Left ventricle myocardium inferior (tissue), 1 donor: ENCODE measurements around the gene PADI6. TPM values are rescaled to one million over a fixed set of nuclear protein-coding genes. Genes with fewer than 3 reads are reported as not detected.

ENCODE experiments used
- DNase-seq: peaks from one replicate; pipeline ENCODE4 v3.0.0-alpha.2; 2020
- H3K27ac ChIP-seq: fragments of 200-600 bp; replicated peaks from 2 replicates; pipeline ENCODE4 v1.8.0; 2021
- H3K27me3 ChIP-seq: fragments of 200-600 bp; 2 replicates; pipeline ENCODE4 v1.8.0; 2021; ENCODE audit warnings: low read depth
- H3K36me3 ChIP-seq: fragments of 200-600 bp; 2 replicates; pipeline ENCODE4 v1.8.0; 2021
- H3K4me1 ChIP-seq: fragments of 200-600 bp; 2 replicates; pipeline ENCODE4 v1.8.0; 2021
- H3K4me3 ChIP-seq: fragments of 200-600 bp; 2 replicates; pipeline ENCODE4 v1.8.0; 2021; ENCODE audit warnings: mild to moderate bottlenecking, moderate library complexity
- H3K9me3 ChIP-seq: fragments of 200-600 bp; replicated peaks from 2 replicates; pipeline ENCODE4 v1.8.0; 2021
- intact Hi-C: fragments of 100-400 bp; cut with micrococcal nuclease; formaldehyde crosslinking; loops from one replicate; pipeline ENCODE4 v1.11.0; 2022
- total RNA-seq: library from RNA; stranded (reverse); fragmentation: NEBNext Ultra II Directional; extraction: Animal tissue kit (Norgen Biotek cat#: 25700); gene quantifications from one replicate; pipeline ENCODE4 v1.2.1, GENCODE V29; 2021
- TF ChIP-seq, protein P1 (sequence below): fragments of 200-600 bp; IDR thresholded peaks from 2 replicates; pipeline ENCODE4 v1.8.0; 2021; ENCODE audit warnings: antibody characterized with exemption, mild to moderate bottlenecking, borderline replicate concordance
- donor health status: DM: no; HTN: yes; CAD: no; lungs with severe emphysema.

The PADI6 gene
- total RNA-seq, 1 donor from 2014 or later: not detected

DNA sequence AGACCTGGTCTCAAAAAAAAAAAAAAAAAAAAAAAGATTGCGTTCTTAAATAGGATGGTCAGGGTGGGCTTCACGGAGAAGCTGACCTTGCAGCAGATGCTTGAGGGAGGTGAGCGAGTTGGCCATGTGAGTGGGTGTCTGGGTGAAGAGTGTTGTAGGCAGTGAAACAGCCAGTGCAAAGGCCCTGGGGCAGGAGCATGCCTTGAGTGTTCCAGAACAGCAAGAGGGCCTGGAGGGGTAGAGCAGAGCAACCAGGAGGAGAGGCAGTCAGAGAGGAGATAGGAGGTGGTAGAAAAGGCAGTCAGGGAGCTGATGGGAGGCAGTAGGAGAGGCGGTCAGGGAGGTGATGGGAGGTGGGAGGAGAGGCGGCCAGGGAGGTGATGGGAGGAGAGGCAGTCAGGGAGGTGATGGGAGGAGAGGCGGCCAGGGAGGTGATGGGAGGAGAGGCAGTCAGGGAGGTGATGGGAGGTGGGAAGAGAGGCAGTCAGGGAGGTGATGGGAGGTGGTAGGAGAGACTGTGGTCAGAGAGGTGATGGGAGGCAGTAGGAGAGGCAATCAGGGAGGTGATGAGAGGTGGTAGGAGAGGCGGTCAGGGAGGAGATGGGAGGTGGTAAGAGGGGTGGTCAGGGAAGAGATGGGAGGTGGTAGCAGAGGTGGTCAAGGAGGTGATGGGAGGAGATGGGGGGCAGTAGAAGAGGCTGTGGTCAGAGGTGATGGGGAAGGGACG is 20.2 kb upstream of the PADI6 start:
- TF ChIP-seq, protein P1, sequence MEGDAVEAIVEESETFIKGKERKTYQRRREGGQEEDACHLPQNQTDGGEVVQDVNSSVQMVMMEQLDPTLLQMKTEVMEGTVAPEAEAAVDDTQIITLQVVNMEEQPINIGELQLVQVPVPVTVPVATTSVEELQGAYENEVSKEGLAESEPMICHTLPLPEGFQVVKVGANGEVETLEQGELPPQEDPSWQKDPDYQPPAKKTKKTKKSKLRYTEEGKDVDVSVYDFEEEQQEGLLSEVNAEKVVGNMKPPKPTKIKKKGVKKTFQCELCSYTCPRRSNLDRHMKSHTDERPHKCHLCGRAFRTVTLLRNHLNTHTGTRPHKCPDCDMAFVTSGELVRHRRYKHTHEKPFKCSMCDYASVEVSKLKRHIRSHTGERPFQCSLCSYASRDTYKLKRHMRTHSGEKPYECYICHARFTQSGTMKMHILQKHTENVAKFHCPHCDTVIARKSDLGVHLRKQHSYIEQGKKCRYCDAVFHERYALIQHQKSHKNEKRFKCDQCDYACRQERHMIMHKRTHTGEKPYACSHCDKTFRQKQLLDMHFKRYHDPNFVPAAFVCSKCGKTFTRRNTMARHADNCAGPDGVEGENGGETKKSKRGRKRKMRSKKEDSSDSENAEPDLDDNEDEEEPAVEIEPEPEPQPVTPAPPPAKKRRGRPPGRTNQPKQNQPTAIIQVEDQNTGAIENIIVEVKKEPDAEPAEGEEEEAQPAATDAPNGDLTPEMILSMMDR: no peak
- Histone ChIP-seq H3K4me1 (no peaks in the 10 kb centered on the region), H3K36me3 (no peaks in the 10 kb centered on the region), H3K4me3 (no peak overlapping the region), H3K27me3 (peaks cover 96% of the 10 kb centered on the region), H3K27ac (no peak overlapping the region), H3K9me3 (no peaks in the 10 kb centered on the region)
- intact Hi-C loops: no loop called here
- DNase-seq: no peak

- no peak overlapping the region for H3K27ac ChIP-seq
- no peaks in the 10 kb centered on the region for H3K4me1 ChIP-seq
- no peak overlapping the region for H3K4me3 ChIP-seq
- TF ChIP-seq, protein P1: no peak
- H3K27me3 ChIP-seq: peaks cover 96% of the 10 kb centered on the region
- H3K9me3 ChIP-seq: no peaks in the 10 kb centered on the region
- no peaks in the 10 kb centered on the region for H3K36me3 ChIP-seq
- intact Hi-C loops: no loop called here
- DNase-seq: no peak
These were observed 19.5 kb upstream of the PADI6 start for GRCh38 chr1:17352419-17352909.

DNA sequence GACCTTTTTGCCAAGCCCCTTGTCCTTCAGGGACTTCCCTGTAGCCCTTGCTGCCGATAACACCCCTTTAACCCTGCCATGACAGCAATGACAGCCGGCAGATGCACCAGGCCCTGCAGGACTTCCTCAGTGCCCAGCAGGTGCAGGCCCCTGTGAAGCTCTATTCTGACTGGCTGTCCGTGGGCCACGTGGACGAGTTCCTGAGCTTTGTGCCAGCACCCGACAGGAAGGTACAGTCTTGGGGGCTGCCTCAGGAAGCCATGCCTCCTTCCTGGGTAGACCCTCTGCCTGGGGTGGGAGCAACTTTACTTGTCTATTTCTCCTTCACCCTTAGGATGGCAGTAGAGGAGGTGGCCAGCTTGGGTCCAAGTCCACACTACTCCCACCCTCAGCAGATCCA is 16.1 kb upstream of the PADI6 start:
- H3K4me3 ChIP-seq: no peak overlapping the region
- no peaks in the 10 kb centered on the region for H3K36me3 ChIP-seq
- H3K27me3 ChIP-seq: peaks cover 79% of the 10 kb centered on the region
- no peaks in the 10 kb centered on the region for H3K4me1 ChIP-seq
- intact Hi-C loops: no loop called here
- H3K27ac ChIP-seq: no peak overlapping the region
- no peaks in the 10 kb centered on the region for H3K9me3 ChIP-seq
- no peak for DNase-seq
- TF ChIP-seq, protein P1: no peak

- Histone ChIP-seq H3K27me3 (peaks cover 79% of the 10 kb centered on the region), H3K4me1 (no peaks in the 10 kb centered on the region), H3K36me3 (no peaks in the 10 kb centered on the region), H3K4me3 (no peak overlapping the region), H3K9me3 (no peaks in the 10 kb centered on the region), H3K27ac (no peak overlapping the region)
- intact Hi-C loops: no loop called here
- no peak for DNase-seq
- TF ChIP-seq, protein P1: no peak
These were observed 15.5 kb upstream of the PADI6 start for GRCh38 chr1:17356387-17357026.

DNA sequence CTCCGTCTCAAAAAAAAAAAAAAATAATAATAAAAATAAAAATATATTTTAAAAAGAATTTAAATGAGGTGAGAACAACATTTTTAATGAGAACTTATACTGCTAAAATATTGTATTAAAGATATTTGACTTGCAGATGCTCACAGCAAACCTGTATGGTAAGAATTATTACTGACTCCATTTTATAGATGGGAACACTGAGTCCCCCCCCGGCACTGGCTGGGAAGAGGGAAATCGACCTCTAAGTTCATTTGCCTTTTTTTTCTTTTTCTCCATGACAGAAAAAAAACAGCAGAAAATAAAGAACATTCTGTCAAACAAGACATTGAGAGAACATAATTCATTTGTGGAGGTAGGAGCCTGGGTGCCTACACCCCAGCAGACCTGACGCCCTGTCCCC is 13.4 kb upstream of the PADI6 start:
- intact Hi-C loops: no loop called here
- DNase-seq: no peak
- Histone ChIP-seq H3K36me3 (no peaks in the 10 kb centered on the region), H3K4me1 (no peaks in the 10 kb centered on the region), H3K9me3 (no peaks in the 10 kb centered on the region), H3K4me3 (no peak overlapping the region), H3K27ac (no peak overlapping the region), H3K27me3 (peaks cover 71% of the 10 kb centered on the region)
- TF ChIP-seq, protein P1: no peak
